GM06990 (cell line): ENCODE measurements around the gene IGF1R.
"Not testable (repeated sequence)": the region's sequence is repeated elsewhere in the genome, so short reads cannot be mapped to it uniquely, and the experiment has no call there.

Source experiments
- DNase-seq: peaks from one replicate; pipeline ENCODE4 v3.0.0-alpha.2; 2011; ENCODE audit not compliant: insufficient read length; ENCODE audit errors: extremely low read depth
- H3K27me3 ChIP-seq: replicated peaks from 2 replicates; pipeline ENCODE4 v1.6.0; 2011; ENCODE audit warnings: low read length; ENCODE audit not compliant: control insufficient read depth, insufficient read depth
- H3K36me3 ChIP-seq: 2 replicates; pipeline ENCODE4 v1.5.1; 2011; ENCODE audit warnings: low read length; ENCODE audit not compliant: control insufficient read depth, insufficient read depth
- H3K4me3 ChIP-seq: replicated peaks from 2 replicates; pipeline ENCODE4 v1.5.1; 2011; ENCODE audit warnings: low read depth, mild to moderate bottlenecking, control low read depth, low read length
- TF ChIP-seq, protein P1 (sequence below): IDR thresholded peaks from 2 replicates; pipeline ENCODE4 v1.5.1; 2011; ENCODE audit warnings: low read length, control low read depth, mild to moderate bottlenecking, inconsistent platforms; ENCODE audit not compliant: insufficient read depth, poor library complexity, severe bottlenecking

IGF1R gene

DNA sequence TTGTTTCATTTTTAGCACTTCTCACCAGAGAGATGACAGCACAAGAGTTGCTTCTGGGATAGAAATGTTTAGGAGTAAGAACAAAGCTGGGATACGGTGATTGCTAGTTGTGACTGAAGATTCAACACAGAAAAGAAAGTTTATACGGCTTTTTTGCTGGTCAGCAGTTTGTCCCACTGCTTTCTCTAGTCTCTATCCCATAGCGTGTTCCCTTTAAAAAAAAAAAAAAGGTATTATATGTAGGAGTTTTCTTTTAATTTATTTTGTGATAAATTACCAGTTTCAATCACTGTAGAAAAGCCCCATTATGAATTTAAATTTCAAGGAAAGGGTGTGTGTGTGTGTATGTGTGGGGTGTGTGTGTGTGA, 311.3 kb downstream of the IGF1R start:
- no peak for DNase-seq
- Histone ChIP-seq H3K36me3 (no peaks in the 10 kb centered on the region), H3K4me3 (no peak overlapping the region), H3K27me3 (no peaks in the 10 kb centered on the region)
- TF ChIP-seq, protein P1, sequence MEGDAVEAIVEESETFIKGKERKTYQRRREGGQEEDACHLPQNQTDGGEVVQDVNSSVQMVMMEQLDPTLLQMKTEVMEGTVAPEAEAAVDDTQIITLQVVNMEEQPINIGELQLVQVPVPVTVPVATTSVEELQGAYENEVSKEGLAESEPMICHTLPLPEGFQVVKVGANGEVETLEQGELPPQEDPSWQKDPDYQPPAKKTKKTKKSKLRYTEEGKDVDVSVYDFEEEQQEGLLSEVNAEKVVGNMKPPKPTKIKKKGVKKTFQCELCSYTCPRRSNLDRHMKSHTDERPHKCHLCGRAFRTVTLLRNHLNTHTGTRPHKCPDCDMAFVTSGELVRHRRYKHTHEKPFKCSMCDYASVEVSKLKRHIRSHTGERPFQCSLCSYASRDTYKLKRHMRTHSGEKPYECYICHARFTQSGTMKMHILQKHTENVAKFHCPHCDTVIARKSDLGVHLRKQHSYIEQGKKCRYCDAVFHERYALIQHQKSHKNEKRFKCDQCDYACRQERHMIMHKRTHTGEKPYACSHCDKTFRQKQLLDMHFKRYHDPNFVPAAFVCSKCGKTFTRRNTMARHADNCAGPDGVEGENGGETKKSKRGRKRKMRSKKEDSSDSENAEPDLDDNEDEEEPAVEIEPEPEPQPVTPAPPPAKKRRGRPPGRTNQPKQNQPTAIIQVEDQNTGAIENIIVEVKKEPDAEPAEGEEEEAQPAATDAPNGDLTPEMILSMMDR: no peak

DNA sequence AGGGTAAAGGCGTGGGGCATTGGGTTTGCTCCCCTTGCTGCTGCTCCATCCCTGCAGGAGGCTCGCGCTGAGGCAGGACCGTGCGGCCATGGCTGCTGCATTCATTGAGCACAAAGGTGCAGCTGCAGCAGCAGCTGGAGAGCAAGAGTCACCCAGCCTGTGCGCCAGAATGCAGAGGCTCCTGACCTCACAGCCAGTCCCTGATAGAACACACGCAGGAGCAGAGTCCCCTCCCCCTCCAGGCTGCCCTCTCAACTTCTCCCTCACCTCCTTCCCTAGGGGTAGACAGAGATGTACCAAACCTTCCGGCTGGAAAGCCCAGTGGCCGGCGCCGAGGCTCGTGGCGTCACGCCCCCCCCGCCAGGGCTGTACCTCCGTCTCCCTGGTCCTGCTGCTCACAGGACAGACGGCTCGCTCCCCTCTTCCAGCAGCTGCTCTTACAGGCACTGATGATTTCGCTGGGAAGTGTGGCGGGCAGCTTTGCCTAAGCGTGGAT, 312.3 kb downstream of the IGF1R start:
- DNase-seq: no peak
- Histone ChIP-seq H3K4me3 (no peak overlapping the region), H3K36me3 (no peaks in the 10 kb centered on the region), H3K27me3 (no peaks in the 10 kb centered on the region)
- TF ChIP-seq, protein P1: no peak

DNA sequence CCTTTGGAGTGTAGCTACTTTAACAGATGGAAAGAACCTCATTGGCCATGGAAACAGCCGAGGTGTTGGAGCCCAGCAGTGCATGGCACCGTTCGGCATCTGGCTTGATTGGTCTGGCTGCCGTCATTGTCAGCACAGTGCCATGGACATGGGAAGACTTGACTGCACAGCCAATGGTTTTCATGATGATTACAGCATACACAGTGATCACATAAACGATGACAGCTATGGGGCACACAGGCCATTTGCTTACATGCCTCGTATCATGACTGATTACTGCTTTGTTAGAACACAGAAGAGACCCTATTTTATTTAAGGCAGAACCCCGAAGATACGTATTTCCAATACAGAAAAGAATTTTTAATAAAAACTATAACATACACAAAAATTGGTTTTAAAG, 315.1 kb downstream of the IGF1R start:
- Histone ChIP-seq H3K27me3 (no peaks in the 10 kb centered on the region), H3K36me3 (no peaks in the 10 kb centered on the region), H3K4me3 (no peak overlapping the region)
- TF ChIP-seq, protein P1: no peak
- no peak for DNase-seq

DNA sequence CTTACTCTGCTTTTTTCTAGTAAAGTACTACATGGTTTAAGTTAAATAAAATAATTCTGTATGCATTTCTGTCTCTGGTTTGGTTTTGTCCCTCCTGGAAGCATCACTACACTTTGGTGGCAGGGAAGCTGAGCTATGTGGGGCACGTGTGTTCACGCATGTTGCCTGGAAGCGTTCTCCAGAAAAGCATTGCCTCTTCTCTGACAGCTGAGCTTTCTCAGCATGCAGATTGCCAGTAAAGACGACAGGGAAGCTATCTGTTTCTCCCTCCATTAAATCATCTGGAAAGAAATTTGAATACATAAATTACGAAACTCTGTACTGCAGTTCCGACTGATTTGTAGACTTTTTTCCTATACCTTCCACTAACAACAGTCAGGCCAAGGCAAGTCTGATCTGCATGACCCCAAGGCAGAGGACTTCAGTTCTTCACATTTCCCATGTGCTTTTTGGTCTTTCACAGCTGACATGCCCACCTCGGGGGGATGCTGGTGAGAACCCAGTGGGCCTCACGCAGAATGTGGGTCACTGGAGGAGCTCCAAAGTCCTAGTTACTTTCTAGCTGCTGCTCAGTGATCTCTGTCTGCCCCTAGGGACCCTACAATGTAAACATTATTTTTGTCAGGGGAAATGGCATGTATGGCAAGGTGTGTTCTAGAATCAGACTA, 316.3 kb downstream of the IGF1R start:
- no peaks in the 10 kb centered on the region for H3K36me3 ChIP-seq

DNA sequence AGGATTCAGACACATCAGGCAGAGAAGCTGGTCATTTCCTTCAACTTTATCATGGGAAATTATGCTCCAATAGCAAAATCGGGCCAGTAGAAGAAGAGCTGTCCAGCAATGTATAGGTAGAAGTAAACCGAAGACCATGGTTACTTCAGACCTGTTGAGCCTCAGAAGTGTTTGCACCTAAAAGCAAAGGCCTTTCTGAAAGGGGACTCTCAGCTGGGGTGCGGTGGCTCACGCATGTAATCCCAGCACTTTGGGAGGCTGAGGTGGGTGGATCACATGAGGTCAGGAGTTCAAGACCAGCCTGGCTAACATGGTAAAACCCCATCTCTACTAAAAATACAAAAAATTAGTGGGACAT, 316.8 kb downstream of the IGF1R start:
- not testable (repeated sequence) for H3K36me3 ChIP-seq, H3K27me3 ChIP-seq, H3K4me3 ChIP-seq, DNase-seq

More for the DNA sequence above, 316.3 kb downstream of the IGF1R start:
- H3K27me3 ChIP-seq: no peaks in the 10 kb centered on the region
- H3K4me3 ChIP-seq: no peak overlapping the region
- TF ChIP-seq, protein P1: no peak
- no peak for DNase-seq

DNA sequence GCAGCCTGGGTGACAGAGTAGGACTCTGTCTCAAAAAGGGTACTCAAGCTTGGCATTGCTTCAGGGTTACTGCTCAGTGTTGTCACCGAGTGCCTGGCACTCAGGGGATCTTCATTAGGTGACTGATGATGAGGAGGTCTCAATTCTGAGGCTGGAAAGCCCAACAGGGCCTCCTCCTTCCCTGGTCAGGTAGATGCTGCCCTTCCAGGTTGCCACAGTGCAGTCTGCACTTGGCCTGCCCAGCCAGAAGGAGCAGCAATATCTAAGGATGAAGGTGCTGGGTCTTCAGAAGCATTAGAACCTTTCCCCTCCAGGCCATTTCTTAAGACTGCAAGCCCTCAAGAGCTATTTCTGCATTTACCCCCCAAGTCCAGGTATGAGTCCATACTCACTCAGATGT, 317.3 kb downstream of the IGF1R start:
- TF ChIP-seq, protein P1: no peak
- Histone ChIP-seq H3K36me3 (no peaks in the 10 kb centered on the region), H3K4me3 (no peak overlapping the region), H3K27me3 (no peaks in the 10 kb centered on the region)
- no peak for DNase-seq
